ENCODE results near the gene CAPSL. TPM values are rescaled to one million over a fixed set of nuclear protein-coding genes. Genes with fewer than 3 reads are reported as not detected.

Gene CAPSL
- total and polyA plus RNA-seq, 2 experiments from 2014 or later, result 0.73 TPM; not detected in 1

DNA sequence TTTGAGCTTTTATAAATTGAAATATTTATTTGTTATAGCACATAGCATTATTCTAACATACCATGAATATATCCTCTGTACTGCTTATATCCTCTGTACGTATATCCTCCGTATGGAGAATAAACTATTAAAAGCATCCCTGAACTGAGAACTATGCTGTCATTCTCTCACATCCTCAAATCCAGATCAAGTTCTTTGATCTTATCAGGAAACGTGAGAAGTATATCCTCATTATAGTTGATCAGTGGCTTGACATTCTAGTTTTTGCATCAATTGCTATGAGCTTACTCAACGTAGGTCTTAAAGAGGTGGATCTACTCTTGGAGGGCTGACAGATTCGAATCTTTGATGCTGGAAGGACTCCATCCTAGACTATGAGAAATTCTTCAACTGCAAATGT lies 44.3 kb downstream of the CAPSL start:
- no peaks in the 10 kb centered on the region for H3K27me3 Mint-ChIP-seq (ENCODE audit: insufficient read depth, low read depth, poor library complexity)
- Histone ChIP-seq H3K4me1 (ENCODE audit: insufficient read depth) (no peaks in the 10 kb centered on the region), H2AFZ (no peak overlapping the region), H3K36me3 (ENCODE audit: insufficient read depth) (no peaks in the 10 kb centered on the region), H3F3A (replicated peaks; ENCODE audit: low read depth) (no peaks in the 10 kb centered on the region), H3K9me2 (ENCODE audit: insufficient read depth) (peaks cover 8% of the 10 kb centered on the region; the same call in 1 of the 2 replicates), H3K4me2 (no peak overlapping the region), H3K4me3 (no peak overlapping the region), H4K20me1 (replicated peaks; ENCODE audit: insufficient read depth) (no peaks in the 10 kb centered on the region), H3K27me3 (ENCODE audit: insufficient read depth) (no peaks in the 10 kb centered on the region), H3K79me2 (replicated peaks; ENCODE audit: insufficient read depth) (no peaks in the 10 kb centered on the region), H3K27ac (ENCODE audit: low read depth) (no peak overlapping the region)
- TF ChIP-seq, protein P1, sequence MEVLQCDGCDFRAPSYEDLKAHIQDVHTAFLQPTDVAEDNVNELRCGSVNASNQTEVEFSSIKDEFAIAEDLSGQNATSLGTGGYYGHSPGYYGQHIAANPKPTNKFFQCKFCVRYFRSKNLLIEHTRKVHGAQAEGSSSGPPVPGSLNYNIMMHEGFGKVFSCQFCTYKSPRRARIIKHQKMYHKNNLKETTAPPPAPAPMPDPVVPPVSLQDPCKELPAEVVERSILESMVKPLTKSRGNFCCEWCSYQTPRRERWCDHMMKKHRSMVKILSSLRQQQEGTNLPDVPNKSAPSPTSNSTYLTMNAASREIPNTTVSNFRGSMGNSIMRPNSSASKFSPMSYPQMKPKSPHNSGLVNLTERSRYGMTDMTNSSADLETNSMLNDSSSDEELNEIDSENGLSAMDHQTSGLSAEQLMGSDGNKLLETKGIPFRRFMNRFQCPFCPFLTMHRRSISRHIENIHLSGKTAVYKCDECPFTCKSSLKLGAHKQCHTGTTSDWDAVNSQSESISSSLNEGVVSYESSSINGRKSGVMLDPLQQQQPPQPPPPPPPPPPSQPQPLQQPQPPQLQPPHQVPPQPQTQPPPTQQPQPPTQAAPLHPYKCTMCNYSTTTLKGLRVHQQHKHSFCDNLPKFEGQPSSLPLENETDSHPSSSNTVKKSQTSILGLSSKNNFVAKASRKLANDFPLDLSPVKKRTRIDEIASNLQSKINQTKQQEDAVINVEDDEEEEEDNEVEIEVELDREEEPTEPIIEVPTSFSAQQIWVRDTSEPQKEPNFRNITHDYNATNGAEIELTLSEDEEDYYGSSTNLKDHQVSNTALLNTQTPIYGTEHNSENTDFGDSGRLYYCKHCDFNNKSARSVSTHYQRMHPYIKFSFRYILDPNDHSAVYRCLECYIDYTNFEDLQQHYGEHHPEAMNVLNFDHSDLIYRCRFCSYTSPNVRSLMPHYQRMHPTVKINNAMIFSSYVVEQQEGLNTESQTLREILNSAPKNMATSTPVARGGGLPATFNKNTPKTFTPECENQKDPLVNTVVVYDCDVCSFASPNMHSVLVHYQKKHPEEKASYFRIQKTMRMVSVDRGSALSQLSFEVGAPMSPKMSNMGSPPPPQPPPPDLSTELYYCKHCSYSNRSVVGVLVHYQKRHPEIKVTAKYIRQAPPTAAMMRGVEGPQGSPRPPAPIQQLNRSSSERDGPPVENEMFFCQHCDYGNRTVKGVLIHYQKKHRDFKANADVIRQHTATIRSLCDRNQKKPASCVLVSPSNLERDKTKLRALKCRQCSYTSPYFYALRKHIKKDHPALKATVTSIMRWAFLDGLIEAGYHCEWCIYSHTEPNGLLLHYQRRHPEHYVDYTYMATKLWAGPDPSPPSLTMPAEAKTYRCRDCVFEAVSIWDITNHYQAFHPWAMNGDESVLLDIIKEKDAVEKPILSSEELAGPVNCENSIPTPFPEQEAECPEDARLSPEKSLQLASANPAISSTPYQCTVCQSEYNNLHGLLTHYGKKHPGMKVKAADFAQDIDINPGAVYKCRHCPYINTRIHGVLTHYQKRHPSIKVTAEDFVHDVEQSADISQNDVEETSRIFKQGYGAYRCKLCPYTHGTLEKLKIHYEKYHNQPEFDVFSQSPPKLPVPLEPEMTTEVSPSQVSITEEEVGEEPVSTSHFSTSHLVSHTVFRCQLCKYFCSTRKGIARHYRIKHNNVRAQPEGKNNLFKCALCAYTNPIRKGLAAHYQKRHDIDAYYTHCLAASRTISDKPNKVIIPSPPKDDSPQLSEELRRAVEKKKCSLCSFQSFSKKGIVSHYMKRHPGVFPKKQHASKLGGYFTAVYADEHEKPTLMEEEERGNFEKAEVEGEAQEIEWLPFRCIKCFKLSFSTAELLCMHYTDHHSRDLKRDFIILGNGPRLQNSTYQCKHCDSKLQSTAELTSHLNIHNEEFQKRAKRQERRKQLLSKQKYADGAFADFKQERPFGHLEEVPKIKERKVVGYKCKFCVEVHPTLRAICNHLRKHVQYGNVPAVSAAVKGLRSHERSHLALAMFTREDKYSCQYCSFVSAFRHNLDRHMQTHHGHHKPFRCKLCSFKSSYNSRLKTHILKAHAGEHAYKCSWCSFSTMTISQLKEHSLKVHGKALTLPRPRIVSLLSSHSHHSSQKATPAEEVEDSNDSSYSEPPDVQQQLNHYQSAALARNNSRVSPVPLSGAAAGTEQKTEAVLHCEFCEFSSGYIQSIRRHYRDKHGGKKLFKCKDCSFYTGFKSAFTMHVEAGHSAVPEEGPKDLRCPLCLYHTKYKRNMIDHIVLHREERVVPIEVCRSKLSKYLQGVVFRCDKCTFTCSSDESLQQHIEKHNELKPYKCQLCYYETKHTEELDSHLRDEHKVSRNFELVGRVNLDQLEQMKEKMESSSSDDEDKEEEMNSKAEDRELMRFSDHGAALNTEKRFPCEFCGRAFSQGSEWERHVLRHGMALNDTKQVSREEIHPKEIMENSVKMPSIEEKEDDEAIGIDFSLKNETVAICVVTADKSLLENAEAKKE (CRISPR knock-in tag; IDR thresholded peaks at IDR 0.05), result no peak
- no peak for TF ChIP-seq NANOG (IDR thresholded peaks at IDR 0.05; ENCODE audit: borderline replicate concordance)
- no peak for TF ChIP-seq JUNB (IDR thresholded peaks at IDR 0.05; ENCODE audit: unreplicated experiment)
- TF ChIP-seq, protein P2, sequence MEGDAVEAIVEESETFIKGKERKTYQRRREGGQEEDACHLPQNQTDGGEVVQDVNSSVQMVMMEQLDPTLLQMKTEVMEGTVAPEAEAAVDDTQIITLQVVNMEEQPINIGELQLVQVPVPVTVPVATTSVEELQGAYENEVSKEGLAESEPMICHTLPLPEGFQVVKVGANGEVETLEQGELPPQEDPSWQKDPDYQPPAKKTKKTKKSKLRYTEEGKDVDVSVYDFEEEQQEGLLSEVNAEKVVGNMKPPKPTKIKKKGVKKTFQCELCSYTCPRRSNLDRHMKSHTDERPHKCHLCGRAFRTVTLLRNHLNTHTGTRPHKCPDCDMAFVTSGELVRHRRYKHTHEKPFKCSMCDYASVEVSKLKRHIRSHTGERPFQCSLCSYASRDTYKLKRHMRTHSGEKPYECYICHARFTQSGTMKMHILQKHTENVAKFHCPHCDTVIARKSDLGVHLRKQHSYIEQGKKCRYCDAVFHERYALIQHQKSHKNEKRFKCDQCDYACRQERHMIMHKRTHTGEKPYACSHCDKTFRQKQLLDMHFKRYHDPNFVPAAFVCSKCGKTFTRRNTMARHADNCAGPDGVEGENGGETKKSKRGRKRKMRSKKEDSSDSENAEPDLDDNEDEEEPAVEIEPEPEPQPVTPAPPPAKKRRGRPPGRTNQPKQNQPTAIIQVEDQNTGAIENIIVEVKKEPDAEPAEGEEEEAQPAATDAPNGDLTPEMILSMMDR (conservative IDR thresholded peaks at IDR 0.05; ENCODE audit: low read depth in 2 of 2), result no peak
- no peak for TF ChIP-seq CREB1 (CRISPR knock-in tag; IDR thresholded peaks at IDR 0.05; ENCODE audit: low read depth)
- TF ChIP-seq, protein P3, sequence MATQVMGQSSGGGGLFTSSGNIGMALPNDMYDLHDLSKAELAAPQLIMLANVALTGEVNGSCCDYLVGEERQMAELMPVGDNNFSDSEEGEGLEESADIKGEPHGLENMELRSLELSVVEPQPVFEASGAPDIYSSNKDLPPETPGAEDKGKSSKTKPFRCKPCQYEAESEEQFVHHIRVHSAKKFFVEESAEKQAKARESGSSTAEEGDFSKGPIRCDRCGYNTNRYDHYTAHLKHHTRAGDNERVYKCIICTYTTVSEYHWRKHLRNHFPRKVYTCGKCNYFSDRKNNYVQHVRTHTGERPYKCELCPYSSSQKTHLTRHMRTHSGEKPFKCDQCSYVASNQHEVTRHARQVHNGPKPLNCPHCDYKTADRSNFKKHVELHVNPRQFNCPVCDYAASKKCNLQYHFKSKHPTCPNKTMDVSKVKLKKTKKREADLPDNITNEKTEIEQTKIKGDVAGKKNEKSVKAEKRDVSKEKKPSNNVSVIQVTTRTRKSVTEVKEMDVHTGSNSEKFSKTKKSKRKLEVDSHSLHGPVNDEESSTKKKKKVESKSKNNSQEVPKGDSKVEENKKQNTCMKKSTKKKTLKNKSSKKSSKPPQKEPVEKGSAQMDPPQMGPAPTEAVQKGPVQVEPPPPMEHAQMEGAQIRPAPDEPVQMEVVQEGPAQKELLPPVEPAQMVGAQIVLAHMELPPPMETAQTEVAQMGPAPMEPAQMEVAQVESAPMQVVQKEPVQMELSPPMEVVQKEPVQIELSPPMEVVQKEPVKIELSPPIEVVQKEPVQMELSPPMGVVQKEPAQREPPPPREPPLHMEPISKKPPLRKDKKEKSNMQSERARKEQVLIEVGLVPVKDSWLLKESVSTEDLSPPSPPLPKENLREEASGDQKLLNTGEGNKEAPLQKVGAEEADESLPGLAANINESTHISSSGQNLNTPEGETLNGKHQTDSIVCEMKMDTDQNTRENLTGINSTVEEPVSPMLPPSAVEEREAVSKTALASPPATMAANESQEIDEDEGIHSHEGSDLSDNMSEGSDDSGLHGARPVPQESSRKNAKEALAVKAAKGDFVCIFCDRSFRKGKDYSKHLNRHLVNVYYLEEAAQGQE (IDR thresholded peaks at IDR 0.05; ENCODE audit: unreplicated experiment), result no peak
- no peak for TF ChIP-seq POLR2AphosphoS5 (IDR thresholded peaks at IDR 0.05; ENCODE audit: low read depth)
- no peak for TF ChIP-seq STAT1 (IDR thresholded peaks at IDR 0.05; ENCODE audit: unreplicated experiment)
- TF ChIP-seq, protein P4, sequence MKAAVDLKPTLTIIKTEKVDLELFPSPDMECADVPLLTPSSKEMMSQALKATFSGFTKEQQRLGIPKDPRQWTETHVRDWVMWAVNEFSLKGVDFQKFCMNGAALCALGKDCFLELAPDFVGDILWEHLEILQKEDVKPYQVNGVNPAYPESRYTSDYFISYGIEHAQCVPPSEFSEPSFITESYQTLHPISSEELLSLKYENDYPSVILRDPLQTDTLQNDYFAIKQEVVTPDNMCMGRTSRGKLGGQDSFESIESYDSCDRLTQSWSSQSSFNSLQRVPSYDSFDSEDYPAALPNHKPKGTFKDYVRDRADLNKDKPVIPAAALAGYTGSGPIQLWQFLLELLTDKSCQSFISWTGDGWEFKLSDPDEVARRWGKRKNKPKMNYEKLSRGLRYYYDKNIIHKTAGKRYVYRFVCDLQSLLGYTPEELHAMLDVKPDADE (IDR thresholded peaks at IDR 0.05), result no peak
- TF ChIP-seq EZH2 (IDR thresholded peaks at IDR 0.05; ENCODE audit: low read depth, unreplicated experiment), result no peak
- TF ChIP-seq ZNF331 (CRISPR knock-in tag; IDR thresholded peaks at IDR 0.05; ENCODE audit: low read depth), result no peak
- no peak for TF ChIP-seq EZH2phosphoT487 (IDR thresholded peaks at IDR 0.05; ENCODE audit: unreplicated experiment)
- no peak for ATAC-seq
- H3K9me3 Mint-ChIP-seq, result no peaks in the 10 kb centered on the region
- no peaks in the 10 kb centered on the region for H3K4me1 Mint-ChIP-seq
- DNase-seq (ENCODE audit: low spot score), result no peak
- H3K4me3 Mint-ChIP-seq, result no peak overlapping the region
- no peak overlapping the region for H3K27ac Mint-ChIP-seq
- H3K36me3 Mint-ChIP-seq (ENCODE audit: low read depth), result no peaks in the 10 kb centered on the region; the same call in 2 of the 3 replicates
